GM19372 (cell line): Measurements from ENCODE around the gene RRM2.

Experiments
- ATAC-seq: cut with Tn5 transposase; IDR thresholded peaks from one replicate; pipeline ENCODE4 v1.9.1; 2021; ENCODE audit warnings: mild to moderate bottlenecking, low read depth, moderate library complexity; ENCODE audit not compliant: unreplicated experiment

Gene RRM2

DNA sequence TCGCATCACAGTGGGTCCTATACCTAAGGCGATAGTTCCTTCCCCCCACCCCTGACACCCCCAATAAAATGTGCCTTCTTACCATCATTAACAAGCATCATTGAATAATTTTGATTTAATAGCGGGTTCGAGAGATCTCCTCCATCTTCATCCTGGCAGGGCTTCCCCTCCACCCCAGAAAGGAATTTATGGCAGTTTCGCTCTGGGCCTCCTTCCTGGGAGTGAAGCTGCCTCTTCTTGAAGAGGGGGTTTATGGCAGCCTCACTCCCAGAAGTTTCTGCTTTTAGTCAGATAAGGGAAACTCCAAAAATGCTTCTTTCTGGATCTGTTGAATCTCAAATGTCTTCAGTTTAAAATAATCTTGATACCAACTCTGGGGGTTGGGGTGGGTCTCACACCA lies 45.7 kb downstream of the RRM2 start:
- no peak for ATAC-seq

- ATAC-seq: no peak
These were observed 46.6 kb downstream of the RRM2 start for GRCh38 chr2:10169053-10169578.

DNA sequence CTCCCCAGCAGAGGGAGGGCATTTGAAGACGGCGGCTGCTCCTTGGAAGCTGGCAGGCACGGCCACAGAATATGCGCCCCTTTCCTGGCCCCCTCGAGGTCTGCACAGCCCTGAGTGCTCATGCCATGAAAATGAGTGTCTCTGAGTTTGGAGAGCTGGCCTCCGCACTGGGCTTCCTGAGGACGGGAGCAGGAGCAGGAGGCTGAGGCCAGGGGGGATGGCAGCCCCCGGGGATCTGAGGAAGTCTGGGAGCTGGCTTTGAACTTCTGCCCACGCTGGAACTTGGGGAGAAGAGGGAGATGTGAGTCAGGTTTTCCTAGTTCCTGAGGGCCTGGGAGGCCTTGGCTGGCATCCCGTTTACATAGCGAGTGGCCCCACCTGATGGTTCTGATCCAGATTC lies 47.0 kb downstream of the RRM2 start:
- ATAC-seq: no peak

GRCh38 chr2:10170256-10170655 lies 47.7 kb downstream of the RRM2 start:
- ATAC-seq: no peak

GRCh38 chr2:10171006-10171800 lies 48.7 kb downstream of the RRM2 start:
- ATAC-seq: no peak

GRCh38 chr2:10172033-10172871 lies 49.7 kb downstream of the RRM2 start:
- ATAC-seq: no peak

GRCh38 chr2:10173258-10174005 lies 50.9 kb downstream of the RRM2 start:
- ATAC-seq: no peak

DNA sequence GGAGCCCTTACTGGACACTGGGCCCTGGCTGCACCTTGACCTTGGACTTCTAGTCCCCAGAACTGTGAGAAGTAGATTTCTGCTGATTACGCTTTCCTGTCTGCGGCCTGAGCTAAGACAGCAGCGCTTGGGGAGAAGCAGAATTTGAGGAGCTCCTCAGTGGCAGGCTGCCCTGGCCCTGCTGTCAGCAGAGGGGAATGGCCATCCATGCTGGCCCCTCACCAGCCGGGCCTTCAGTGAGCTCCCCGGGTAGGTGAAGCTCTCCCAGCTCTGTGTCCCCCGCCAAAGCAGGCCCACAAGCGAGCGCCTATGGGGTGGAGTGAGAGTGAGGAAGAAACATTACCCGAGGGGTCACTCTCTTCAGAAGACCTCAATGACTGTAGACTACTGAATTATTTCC lies 51.6 kb downstream of the RRM2 start:
- ATAC-seq: no peak

DNA sequence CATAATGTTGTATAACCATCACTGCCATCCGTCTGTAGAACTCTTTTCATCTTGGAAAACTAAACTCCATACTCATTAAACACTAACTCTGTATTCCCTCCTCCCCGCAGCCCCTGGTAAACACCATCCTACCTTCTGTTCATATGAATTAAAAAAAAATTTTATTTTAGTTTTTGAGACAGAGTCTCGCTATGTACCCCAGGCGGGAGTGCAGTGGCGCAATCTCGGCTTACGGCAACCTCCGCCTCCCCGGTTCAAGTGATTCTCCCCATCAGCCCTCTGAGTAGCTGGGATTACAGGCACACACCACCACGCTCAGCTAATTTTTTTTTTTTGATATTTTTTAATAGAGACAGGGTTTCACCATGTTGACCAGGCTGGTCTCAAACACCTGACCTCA lies 52.9 kb downstream of the RRM2 start:
- ATAC-seq: no peak

GRCh38 chr2:10178751-10179150 lies 56.2 kb downstream of the RRM2 start:
- ATAC-seq: no peak

DNA sequence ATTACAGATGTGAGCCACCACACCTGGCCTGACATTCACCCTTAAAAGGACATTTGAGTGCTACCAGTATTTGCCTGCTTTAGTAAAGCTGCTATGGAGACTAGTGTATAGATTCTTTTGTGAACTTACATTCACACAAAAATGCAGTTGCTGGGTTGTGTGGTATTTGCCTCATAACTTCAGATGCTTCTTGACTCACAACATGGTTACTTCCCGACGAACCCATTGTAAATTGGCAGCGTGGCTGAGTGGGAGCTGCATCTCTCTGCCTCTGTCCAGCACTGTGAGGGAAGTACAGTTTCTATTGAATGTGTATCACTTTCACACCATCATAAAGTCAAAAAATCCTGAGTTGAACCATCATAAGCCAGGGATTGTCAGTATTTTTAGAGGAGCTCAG lies 56.9 kb downstream of the RRM2 start:
- ATAC-seq: no peak

GRCh38 chr2:10180229-10180628 lies 57.7 kb downstream of the RRM2 start:
- ATAC-seq: no peak
